HCT116 (cell line): ENCODE data around the gene SLC23A3.
"Not testable (repeated sequence)": the region's sequence is repeated elsewhere in the genome, so short reads cannot be mapped to it uniquely, and the experiment has no call there.

ENCODE experiments used
- CTCF ChIP-seq, 3 experiments: fragments of 200-600 bp in 1 of 3; sonication (generic) in 1 of 3; IDR thresholded peaks in 2 of 3; conservative IDR thresholded peaks in 1 of 3; 2 replicates each; pipeline ENCODE4 v1.5.1; 2012 to 2017; ENCODE audit warnings: low read depth in 2 of 3, low read length in 2 of 3, antibody characterized with exemption in 1 of 3, borderline replicate concordance in 1 of 3, control low read depth in 1 of 3, mild to moderate bottlenecking in 1 of 3, mixed read lengths in 1 of 3, mixed run types in 1 of 3, moderate library complexity in 1 of 3; ENCODE audit not compliant: insufficient read depth in 1 of 3
- EGR1 ChIP-seq: IDR thresholded peaks from 2 replicates; pipeline ENCODE4 v1.6.1; 2012; ENCODE audit warnings: low read depth
- POLR2AphosphoS5 ChIP-seq: IDR thresholded peaks from 2 replicates; pipeline ENCODE4 v1.6.1; 2011; ENCODE audit warnings: mild to moderate bottlenecking, low read depth, low read length, moderate library complexity
- SP1 ChIP-seq: IDR thresholded peaks from 2 replicates; pipeline ENCODE4 v1.6.1; 2012; ENCODE audit warnings: low read depth

- not testable (repeated sequence) for TF ChIP-seq CTCF (IDR thresholded peaks at IDR 0.05 in 2 of 3, conservative IDR thresholded peaks at IDR 0.05 in 1 of 3; ENCODE audit: borderline replicate concordance in 1 of 3, insufficient read depth in 1 of 3, low read depth in 2 of 3, low read length in 2 of 3); SP1; EGR1; POLR2AphosphoS5
Measured at GRCh38 chr2:219201331-219201730, 31.5 kb upstream of the SLC23A3 start.
